Measurements from ENCODE around the gene SMAD5. TPM values are rescaled to one million over a fixed set of nuclear protein-coding genes. Genes with fewer than 3 reads are reported as not detected.

SMAD5 gene
- total and polyA plus RNA-seq, 2 of the 8 experiments (the other 6 are each of a cell fraction or from before 2014, with no cell fraction given) = 30.2 to 60.5 TPM

- TF ChIP-seq YY1 (IDR thresholded peaks at IDR 0.05; ENCODE audit: low read depth, low read length) (no peak), EGR1 (IDR thresholded peaks at IDR 0.05; ENCODE audit: borderline replicate concordance, low read depth, low read length) (no peak)
Observed at GRCh38 chr5:136120529-136120928, 12.1 kb upstream of the SMAD5 start (continued).

Measured in H1 (cell line).